Measurements from ENCODE around the gene HS3ST4. TPM values are rescaled to one million over a fixed set of nuclear protein-coding genes. Genes with fewer than 3 reads are reported as not detected.
A peak's percentile ranks its signal among the peaks of the same experiment; 100 is the strongest.

Gene HS3ST4
- under 1 TPM; 0.41 to 0.56 (median 0.52) TPM for polyA plus RNA-seq (ENCODE audit: insufficient read length in 3 of 3)
- long read RNA-seq, donor 1, partial matches to known transcripts = 6 of 6 reads
- long read RNA-seq, donor 1, other reads (novel, unspliced or antisense) = 0 of 6 reads
- long read RNA-seq, donor 2 = 0 reads
- long read RNA-seq, donor 3 = 0 reads
- long read RNA-seq, donor 4 = 0 reads
- long read RNA-seq, donor 5 = 0 reads
- long read RNA-seq, donor 6 = 0 reads
- long read RNA-seq, donor 7 = 0 reads
- long read RNA-seq, donor 8 = 0 reads
- long read RNA-seq, donor 9 = 0 reads
- long read RNA-seq, donor 10 = 0 reads
- long read RNA-seq, donor 11 = 0 reads
- long read RNA-seq, donor 12 = 0 reads
- long read RNA-seq, donor 13 = 0 reads
- long read RNA-seq, donor 14 = 0 reads
- long read RNA-seq, donor 15 = 0 reads
- long read RNA-seq, donor 16 = 0 reads

GRCh38 chr16:25691519-25692091, at the start of gene HS3ST4:
Gene HS3ST4, plus strand, starts transcription at chr16:25691959.
- peak; percentile 42 for DNase-seq

- no peak for DNase-seq
These were observed 48.1 kb upstream of the HS3ST4 start for GRCh38 chr16:25643633-25644032.

- DNase-seq = no peak
These were observed 35.1 kb upstream of the HS3ST4 start for GRCh38 chr16:25656639-25657038.

GRCh38 chr16:25676820-25677219, 14.9 kb upstream of the HS3ST4 start:
- no peak for DNase-seq

- DNase-seq = no peak
These were observed 12.2 kb upstream of the HS3ST4 start for GRCh38 chr16:25679511-25679910.

- DNase-seq = no peak
These were observed 2.5 kb upstream of the HS3ST4 start for GRCh38 chr16:25689137-25689836.

GRCh38 chr16:25690552-25691143, 1.1 kb upstream of the HS3ST4 start:
- DNase-seq = no peak

GRCh38 chr16:25692351-25692741, 587 bp downstream of the HS3ST4 start:
- no peak for DNase-seq

GRCh38 chr16:25692742-25693508, 1.2 kb downstream of the HS3ST4 start:
- DNase-seq = no peak

- no peak for DNase-seq
These were observed 1.9 kb downstream of the HS3ST4 start for GRCh38 chr16:25693631-25694030.

- no peak for DNase-seq
These were observed 7.3 kb downstream of the HS3ST4 start for GRCh38 chr16:25699069-25699468.

GRCh38 chr16:25700547-25700946, 8.8 kb downstream of the HS3ST4 start:
- no peak for DNase-seq

- DNase-seq = no peak
These were observed 15.8 kb downstream of the HS3ST4 start for GRCh38 chr16:25707553-25707952.

GRCh38 chr16:25707982-25708583, 16.3 kb downstream of the HS3ST4 start:
- DNase-seq = no peak

GRCh38 chr16:25709213-25709612, 17.5 kb downstream of the HS3ST4 start:
- no peak for DNase-seq

- no peak for DNase-seq
These were observed 22.2 kb downstream of the HS3ST4 start for GRCh38 chr16:25713785-25714570.

GRCh38 chr16:25716186-25716585, 24.4 kb downstream of the HS3ST4 start:
- no peak for DNase-seq

GRCh38 chr16:25721439-25721838, 29.7 kb downstream of the HS3ST4 start:
- no peak for DNase-seq

GRCh38 chr16:25726430-25727098, 34.8 kb downstream of the HS3ST4 start:
- no peak for DNase-seq
